ENCODE measurements around the gene FXYD5. TPM values are rescaled to one million over a fixed set of nuclear protein-coding genes. Genes with fewer than 3 reads are reported as not detected.

FXYD5 gene
- total RNA-seq, 1 experiment from 2014 or later: 33.6 TPM

DNA sequence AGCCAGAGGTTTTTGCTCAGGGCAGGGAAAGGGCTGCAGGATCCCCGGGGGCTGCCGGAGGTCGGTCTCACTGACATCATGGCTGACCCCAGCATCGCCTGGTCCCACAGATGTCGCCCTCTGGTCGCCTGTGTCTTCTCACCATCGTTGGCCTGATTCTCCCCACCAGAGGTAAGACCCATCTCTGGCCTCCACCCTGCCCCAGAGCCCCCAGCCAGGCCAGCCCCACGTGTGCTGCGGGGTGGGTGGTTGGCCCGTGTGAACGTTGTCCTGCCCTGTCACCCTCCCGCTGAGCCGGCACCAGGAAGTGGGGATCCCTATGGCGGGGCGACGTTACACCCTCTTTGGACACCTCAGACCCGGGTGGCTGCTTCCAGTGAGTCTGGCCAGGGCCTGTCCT, 906 bp downstream of the FXYD5 start:
- no peak for ATAC-seq
- TF ChIP-seq, protein P1, sequence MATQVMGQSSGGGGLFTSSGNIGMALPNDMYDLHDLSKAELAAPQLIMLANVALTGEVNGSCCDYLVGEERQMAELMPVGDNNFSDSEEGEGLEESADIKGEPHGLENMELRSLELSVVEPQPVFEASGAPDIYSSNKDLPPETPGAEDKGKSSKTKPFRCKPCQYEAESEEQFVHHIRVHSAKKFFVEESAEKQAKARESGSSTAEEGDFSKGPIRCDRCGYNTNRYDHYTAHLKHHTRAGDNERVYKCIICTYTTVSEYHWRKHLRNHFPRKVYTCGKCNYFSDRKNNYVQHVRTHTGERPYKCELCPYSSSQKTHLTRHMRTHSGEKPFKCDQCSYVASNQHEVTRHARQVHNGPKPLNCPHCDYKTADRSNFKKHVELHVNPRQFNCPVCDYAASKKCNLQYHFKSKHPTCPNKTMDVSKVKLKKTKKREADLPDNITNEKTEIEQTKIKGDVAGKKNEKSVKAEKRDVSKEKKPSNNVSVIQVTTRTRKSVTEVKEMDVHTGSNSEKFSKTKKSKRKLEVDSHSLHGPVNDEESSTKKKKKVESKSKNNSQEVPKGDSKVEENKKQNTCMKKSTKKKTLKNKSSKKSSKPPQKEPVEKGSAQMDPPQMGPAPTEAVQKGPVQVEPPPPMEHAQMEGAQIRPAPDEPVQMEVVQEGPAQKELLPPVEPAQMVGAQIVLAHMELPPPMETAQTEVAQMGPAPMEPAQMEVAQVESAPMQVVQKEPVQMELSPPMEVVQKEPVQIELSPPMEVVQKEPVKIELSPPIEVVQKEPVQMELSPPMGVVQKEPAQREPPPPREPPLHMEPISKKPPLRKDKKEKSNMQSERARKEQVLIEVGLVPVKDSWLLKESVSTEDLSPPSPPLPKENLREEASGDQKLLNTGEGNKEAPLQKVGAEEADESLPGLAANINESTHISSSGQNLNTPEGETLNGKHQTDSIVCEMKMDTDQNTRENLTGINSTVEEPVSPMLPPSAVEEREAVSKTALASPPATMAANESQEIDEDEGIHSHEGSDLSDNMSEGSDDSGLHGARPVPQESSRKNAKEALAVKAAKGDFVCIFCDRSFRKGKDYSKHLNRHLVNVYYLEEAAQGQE (IDR thresholded peaks at IDR 0.05; ENCODE audit: insufficient read depth in 1 of 2, low read depth in 2 of 2, low read length in 1 of 2): no peak
- no peak for TF ChIP-seq POLR2AphosphoS5 (IDR thresholded peaks at IDR 0.05; ENCODE audit: low read depth, low read length)
- TF ChIP-seq, protein P2, sequence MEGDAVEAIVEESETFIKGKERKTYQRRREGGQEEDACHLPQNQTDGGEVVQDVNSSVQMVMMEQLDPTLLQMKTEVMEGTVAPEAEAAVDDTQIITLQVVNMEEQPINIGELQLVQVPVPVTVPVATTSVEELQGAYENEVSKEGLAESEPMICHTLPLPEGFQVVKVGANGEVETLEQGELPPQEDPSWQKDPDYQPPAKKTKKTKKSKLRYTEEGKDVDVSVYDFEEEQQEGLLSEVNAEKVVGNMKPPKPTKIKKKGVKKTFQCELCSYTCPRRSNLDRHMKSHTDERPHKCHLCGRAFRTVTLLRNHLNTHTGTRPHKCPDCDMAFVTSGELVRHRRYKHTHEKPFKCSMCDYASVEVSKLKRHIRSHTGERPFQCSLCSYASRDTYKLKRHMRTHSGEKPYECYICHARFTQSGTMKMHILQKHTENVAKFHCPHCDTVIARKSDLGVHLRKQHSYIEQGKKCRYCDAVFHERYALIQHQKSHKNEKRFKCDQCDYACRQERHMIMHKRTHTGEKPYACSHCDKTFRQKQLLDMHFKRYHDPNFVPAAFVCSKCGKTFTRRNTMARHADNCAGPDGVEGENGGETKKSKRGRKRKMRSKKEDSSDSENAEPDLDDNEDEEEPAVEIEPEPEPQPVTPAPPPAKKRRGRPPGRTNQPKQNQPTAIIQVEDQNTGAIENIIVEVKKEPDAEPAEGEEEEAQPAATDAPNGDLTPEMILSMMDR (IDR thresholded peaks at IDR 0.05): no peak
- TF ChIP-seq TCF7L2 (IDR thresholded peaks at IDR 0.05; ENCODE audit: low read depth, low read length): no peak
- TF ChIP-seq SIN3A (IDR thresholded peaks at IDR 0.05; ENCODE audit: borderline replicate concordance, insufficient read depth, low read depth, low read length): no peak

DNA sequence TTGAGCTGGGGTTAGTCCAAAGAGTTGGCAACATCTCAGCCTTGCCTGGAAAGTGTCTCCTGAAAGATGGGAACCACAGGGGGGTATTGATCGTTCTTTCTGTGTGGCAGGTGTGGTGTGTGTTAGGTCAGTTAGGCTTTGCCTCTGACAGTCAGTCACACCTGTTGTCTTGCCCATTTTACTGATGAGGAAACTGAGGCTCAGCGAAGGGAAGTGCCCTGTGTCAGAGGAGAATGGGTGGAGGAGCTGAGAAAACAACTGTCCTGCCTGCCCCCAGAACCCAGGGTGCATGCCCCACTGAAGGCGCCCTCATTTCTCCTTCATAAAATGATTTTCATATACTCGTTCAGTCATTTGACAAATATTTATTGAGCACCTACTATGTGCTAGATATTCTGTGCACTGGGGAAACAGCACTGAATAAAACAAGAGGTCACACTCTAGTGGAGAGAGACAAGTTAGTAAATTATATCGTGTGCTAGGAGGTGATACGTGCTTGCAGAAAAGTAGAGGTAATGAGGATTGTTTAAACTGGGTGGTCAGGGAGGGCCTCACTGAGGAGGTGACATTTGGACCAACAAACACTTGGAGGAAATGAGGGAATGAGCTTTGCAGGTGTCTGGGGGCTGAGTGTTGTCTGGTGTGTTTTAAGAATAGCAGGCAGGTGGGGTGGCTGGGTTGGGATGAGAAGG, 1.6 kb downstream of the FXYD5 start:
- Histone ChIP-seq H3K27ac (ENCODE audit: low read length) (no peak overlapping the region), H3K4me1 (ENCODE audit: control insufficient read depth, insufficient read depth, low read length) (peaks cover 10% of the 10 kb centered on the region), H3K4me3 (ENCODE audit: low read depth in 2 of 2, low read length in 2 of 2) (peak overlapping the region in 1 of 2 experiments; percentile 83; a peak in 1 of 4 replicates), H3K36me3 (ENCODE audit: control insufficient read depth, insufficient read depth, low read length) (peaks cover 3% of the 10 kb centered on the region; the same call in 1 of the 2 replicates), H3K9me3 (ENCODE audit: control insufficient read depth, insufficient read depth, low read depth, low read length) (no peaks in the 10 kb centered on the region), H3K27me3 (ENCODE audit: control insufficient read depth, insufficient read depth, low read length) (no peaks in the 10 kb centered on the region)
- BruUV-seq (replicated peaks): no TSS peak
- intact Hi-C loops (cut with micrococcal nuclease; ENCODE audit: unreplicated experiment): no loop called here
- POLR2A ChIA-PET: no interaction called here
- no peak for ATAC-seq
- TF ChIP-seq TCF7L2 (IDR thresholded peaks at IDR 0.05; ENCODE audit: low read depth, low read length): no peak
- TF ChIP-seq, protein P2 (IDR thresholded peaks at IDR 0.05): no peak
- TF ChIP-seq POLR2AphosphoS5 (IDR thresholded peaks at IDR 0.05; ENCODE audit: low read depth, low read length): no peak
- no peak for TF ChIP-seq SIN3A (IDR thresholded peaks at IDR 0.05; ENCODE audit: borderline replicate concordance, insufficient read depth, low read depth, low read length)
- TF ChIP-seq, protein P1 (IDR thresholded peaks at IDR 0.05; ENCODE audit: insufficient read depth in 1 of 2, low read depth in 2 of 2, low read length in 1 of 2): no peak
- DNase-seq (ENCODE audit: low read depth, low spot score): no peak
- CTCF ChIA-PET: no interaction called here
- in situ Hi-C loops (cut with HindIII; ENCODE audit: low pct_unique_long_range_greater_than_20kb, low sequenced_read_pairs): no loop called here

More for the DNA sequence above, 906 bp downstream of the FXYD5 start:
- H3K4me1 ChIP-seq (ENCODE audit: control insufficient read depth, insufficient read depth, low read length): peaks cover 10% of the 10 kb centered on the region
- H3K9me3 ChIP-seq (ENCODE audit: control insufficient read depth, insufficient read depth, low read depth, low read length): no peaks in the 10 kb centered on the region
- peaks cover 3% of the 10 kb centered on the region; the same call in 1 of the 2 replicates for H3K36me3 ChIP-seq (ENCODE audit: control insufficient read depth, insufficient read depth, low read length)
- DNase-seq (ENCODE audit: low read depth, low spot score): no peak
- ChIA-PET CTCF (no interaction called here), POLR2A (no interaction called here)
- peak overlapping the region; percentile 72 for H3K27ac ChIP-seq (ENCODE audit: low read length)
- H3K27me3 ChIP-seq (ENCODE audit: control insufficient read depth, insufficient read depth, low read length): no peaks in the 10 kb centered on the region
- no TSS peak for BruUV-seq (replicated peaks)
- in situ Hi-C loops (cut with HindIII; ENCODE audit: low pct_unique_long_range_greater_than_20kb, low sequenced_read_pairs): no loop called here
- H3K4me3 ChIP-seq (ENCODE audit: low read depth in 2 of 2, low read length in 2 of 2): peak overlapping the region; percentile 71 to 83
- intact Hi-C loops (cut with micrococcal nuclease; ENCODE audit: unreplicated experiment): no loop called here
